AG20443 (cell line): Measurements from ENCODE around the gene PAQR9.

Experiments used
- DNase-seq: peaks from one replicate; pipeline ENCODE4 v3.0.0; 2012; ENCODE audit warnings: low spot score, mixed read lengths

Gene PAQR9

GRCh38 chr3:142951794-142952193, 11.7 kb downstream of the PAQR9 start:
- DNase-seq, result no peak

- no peak for DNase-seq
Observed at GRCh38 chr3:142950972-142951371, 12.5 kb downstream of the PAQR9 start.

- DNase-seq, result peak; percentile 49
Observed at GRCh38 chr3:142947799-142948575, 15.5 kb downstream of the PAQR9 start.

GRCh38 chr3:142947352-142947751, 16.1 kb downstream of the PAQR9 start:
- DNase-seq, result peak; percentile 19

- DNase-seq, result no peak
Observed at GRCh38 chr3:142946861-142947260, 16.6 kb downstream of the PAQR9 start.

GRCh38 chr3:142945023-142945422, 18.5 kb downstream of the PAQR9 start:
- no peak for DNase-seq

- no peak for DNase-seq
Observed at GRCh38 chr3:142944342-142944741, 19.1 kb downstream of the PAQR9 start.

- no peak for DNase-seq
Observed at GRCh38 chr3:142943870-142944269, 19.6 kb downstream of the PAQR9 start.

- DNase-seq, result no peak
Observed at GRCh38 chr3:142943349-142943748, 20.1 kb downstream of the PAQR9 start.

- DNase-seq, result no peak
Observed at GRCh38 chr3:142941373-142942123, 21.9 kb downstream of the PAQR9 start.

GRCh38 chr3:142940472-142940871, 23.0 kb downstream of the PAQR9 start:
- no peak for DNase-seq

GRCh38 chr3:142940000-142940399, 23.5 kb downstream of the PAQR9 start:
- DNase-seq, result no peak

GRCh38 chr3:142935963-142936362, 27.5 kb downstream of the PAQR9 start:
- no peak for DNase-seq

GRCh38 chr3:142934887-142935269, 28.6 kb downstream of the PAQR9 start:
- DNase-seq, result no peak

GRCh38 chr3:142934128-142934886, 29.2 kb downstream of the PAQR9 start:
- no peak for DNase-seq

GRCh38 chr3:142931222-142931621, 32.3 kb downstream of the PAQR9 start:
- no peak for DNase-seq

GRCh38 chr3:142930463-142930862, 33.0 kb downstream of the PAQR9 start:
- DNase-seq, result no peak

GRCh38 chr3:142929890-142930289, 33.6 kb downstream of the PAQR9 start:
- DNase-seq, result no peak

GRCh38 chr3:142929109-142929508, 34.4 kb downstream of the PAQR9 start:
- peak; percentile 68 for DNase-seq

- no peak for DNase-seq
Observed at GRCh38 chr3:142926368-142926944, 37.0 kb downstream of the PAQR9 start.

- no peak for DNase-seq
Observed at GRCh38 chr3:142925140-142925539, 38.3 kb downstream of the PAQR9 start.

GRCh38 chr3:142923694-142924093, 39.8 kb downstream of the PAQR9 start:
- DNase-seq, result no peak
